Measurements from ENCODE around the gene PLXDC2. TPM values are rescaled to one million over a fixed set of nuclear protein-coding genes. Genes with fewer than 3 reads are reported as not detected.

PLXDC2 gene
- total RNA-seq, 2 experiments from 2014 or later: not detected

DNA sequence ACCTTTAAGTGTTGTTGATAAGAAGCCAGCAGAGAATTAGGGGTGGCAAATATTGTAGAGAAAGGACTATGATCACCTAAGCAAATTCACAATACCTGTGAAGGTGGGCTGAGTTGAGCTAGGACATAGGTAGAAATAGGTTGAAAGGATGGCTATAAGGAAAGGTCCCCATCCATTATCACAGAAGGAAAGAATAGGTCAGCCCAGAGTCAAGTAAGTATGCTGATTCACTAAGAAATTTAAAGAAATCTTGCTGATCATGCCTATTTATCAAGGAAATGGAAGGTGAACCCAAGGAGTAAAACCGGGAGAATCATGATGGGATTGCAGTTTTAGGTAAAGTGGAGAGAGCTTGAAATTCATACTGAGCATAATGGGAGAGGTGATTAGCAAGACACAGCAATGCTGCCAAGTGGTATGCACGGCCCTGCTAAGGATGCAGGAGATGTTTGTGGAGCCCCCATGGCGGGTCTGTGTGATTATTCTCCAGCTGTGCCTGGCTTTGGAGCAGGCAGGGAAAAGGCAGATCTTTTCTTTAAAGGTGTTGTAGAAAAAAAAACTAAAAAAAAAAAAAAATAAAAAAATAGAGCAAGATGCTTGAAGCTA lies 399.4 kb downstream of the PLXDC2 start:
- no peak overlapping the region for H3K4me3 Mint-ChIP-seq
- no peaks in the 10 kb centered on the region for H3K36me3 Mint-ChIP-seq (ENCODE audit: low read depth)
- peaks cover 7% of the 10 kb centered on the region for H3K9me3 Mint-ChIP-seq
- ChIA-PET POLR2A (no interaction called here), CTCF (no interaction called here)
- DNase-seq: no peak
- H3K27me3 Mint-ChIP-seq: no peaks in the 10 kb centered on the region
- H3K27ac Mint-ChIP-seq: no peak overlapping the region
- H3K4me1 Mint-ChIP-seq: no peaks in the 10 kb centered on the region

DNA sequence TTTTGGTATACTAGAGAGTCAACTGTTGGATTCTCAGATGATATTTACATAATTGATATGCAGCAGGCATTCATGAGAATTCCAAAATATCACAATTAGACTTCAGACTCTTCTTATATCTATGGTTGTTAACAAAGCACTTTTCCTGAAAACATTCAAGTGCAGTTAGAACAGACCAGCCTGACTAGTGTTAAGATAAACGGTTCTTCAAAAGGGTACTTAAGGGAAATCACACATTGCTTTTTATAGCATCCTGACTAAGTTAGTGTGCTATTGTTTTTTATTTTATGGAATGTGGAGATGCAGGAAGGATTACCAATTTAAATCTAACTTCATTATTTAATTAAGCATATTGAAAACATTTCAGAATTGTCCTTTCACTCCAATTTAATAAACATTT lies 405.1 kb downstream of the PLXDC2 start:
- ChIA-PET POLR2A (no interaction called here), CTCF (no interaction called here)
- Mint-ChIP-seq H3K36me3 (ENCODE audit: low read depth) (no peaks in the 10 kb centered on the region), H3K27me3 (no peaks in the 10 kb centered on the region), H3K4me1 (no peaks in the 10 kb centered on the region), H3K9me3 (peaks cover 5% of the 10 kb centered on the region), H3K4me3 (no peak overlapping the region), H3K27ac (no peak overlapping the region)
- no peak for DNase-seq

DNA sequence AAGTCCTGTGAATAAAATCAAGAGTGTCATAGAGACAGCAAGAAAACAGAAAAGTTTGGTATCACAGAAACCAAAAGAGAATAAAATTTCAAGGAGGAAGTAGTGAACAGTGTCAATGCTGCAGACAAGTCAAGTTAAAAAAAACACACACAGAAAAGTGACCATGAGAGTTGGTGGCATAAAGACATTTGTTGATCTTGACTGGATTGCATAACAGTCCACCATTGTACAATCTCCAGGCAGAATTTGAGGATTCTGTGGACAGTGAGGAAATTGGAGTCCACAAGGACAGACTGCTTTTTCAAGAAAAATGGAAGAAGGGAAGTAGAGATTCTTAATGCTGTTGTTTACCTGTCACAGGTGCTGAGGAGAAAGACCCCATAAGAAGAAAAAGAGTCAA lies 412.5 kb downstream of the PLXDC2 start:
- no peak overlapping the region for H3K27ac Mint-ChIP-seq
- peaks cover 12% of the 10 kb centered on the region for H3K9me3 Mint-ChIP-seq
- no peak for DNase-seq
- H3K36me3 Mint-ChIP-seq (ENCODE audit: low read depth): no peaks in the 10 kb centered on the region
- ChIA-PET POLR2A (no interaction called here), CTCF (no interaction called here)
- H3K4me3 Mint-ChIP-seq: no peak overlapping the region
- no peaks in the 10 kb centered on the region for H3K4me1 Mint-ChIP-seq
- H3K27me3 Mint-ChIP-seq: no peaks in the 10 kb centered on the region

DNA sequence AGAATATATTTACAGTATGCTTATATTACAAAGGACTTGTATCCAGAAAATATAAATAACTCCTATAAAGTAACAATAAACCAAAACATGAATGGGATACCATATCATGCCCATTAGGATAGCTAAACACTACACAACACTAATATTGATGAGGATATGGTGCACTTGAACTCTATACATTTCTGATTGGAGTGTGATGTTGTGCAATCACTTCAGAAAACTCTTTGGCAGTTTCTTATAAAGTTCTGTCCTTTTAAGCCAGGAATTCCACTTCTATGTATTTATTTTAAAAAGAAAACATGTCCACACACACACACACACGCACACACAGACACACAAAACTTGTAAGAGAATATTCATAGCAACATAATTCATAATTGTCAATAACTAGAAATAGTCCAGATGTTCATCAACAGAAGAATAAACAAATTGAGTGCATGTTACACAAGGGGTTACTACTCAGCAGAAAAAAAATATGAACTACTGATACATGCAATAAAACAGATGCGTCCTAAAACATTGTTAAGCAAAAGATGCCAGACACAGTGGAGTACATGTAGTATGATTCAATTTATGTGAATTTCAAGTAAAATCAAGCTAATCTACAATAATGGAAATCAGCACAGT lies 416.0 kb downstream of the PLXDC2 start:
- no peak for DNase-seq
- ChIA-PET POLR2A (no interaction called here), CTCF (no interaction called here)
- Mint-ChIP-seq H3K4me1 (no peaks in the 10 kb centered on the region), H3K36me3 (ENCODE audit: low read depth) (no peaks in the 10 kb centered on the region), H3K27ac (no peak overlapping the region), H3K4me3 (no peak overlapping the region), H3K9me3 (peaks cover 12% of the 10 kb centered on the region), H3K27me3 (no peaks in the 10 kb centered on the region)

DNA sequence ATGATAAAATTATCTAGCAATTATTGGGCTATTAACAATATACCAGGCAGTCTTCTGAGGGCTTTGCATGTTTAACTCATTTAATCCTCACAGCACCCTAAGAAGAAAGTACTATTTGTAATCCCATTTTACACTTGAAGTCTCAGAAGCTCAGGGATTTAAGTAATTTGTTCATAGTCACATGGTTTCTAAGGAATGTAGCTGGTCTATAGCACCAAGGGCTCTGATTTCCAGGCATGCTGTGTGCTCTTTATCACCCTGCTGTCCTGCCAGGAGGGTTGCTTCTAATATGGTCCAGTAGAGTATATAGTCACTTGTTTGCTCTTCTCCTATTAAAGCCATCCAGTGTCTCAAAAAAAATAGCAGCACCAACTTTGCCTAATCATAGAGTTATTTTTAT lies 417.2 kb downstream of the PLXDC2 start:
- POLR2A ChIA-PET: no interaction called here
- H3K4me3 Mint-ChIP-seq: no peak overlapping the region
- DNase-seq: no peak
- no peaks in the 10 kb centered on the region for H3K36me3 Mint-ChIP-seq (ENCODE audit: low read depth)
- peaks cover 7% of the 10 kb centered on the region for H3K9me3 Mint-ChIP-seq
- CTCF ChIA-PET: no interaction called here
- H3K4me1 Mint-ChIP-seq: no peaks in the 10 kb centered on the region
- H3K27ac Mint-ChIP-seq: no peak overlapping the region
- no peaks in the 10 kb centered on the region for H3K27me3 Mint-ChIP-seq

DNA sequence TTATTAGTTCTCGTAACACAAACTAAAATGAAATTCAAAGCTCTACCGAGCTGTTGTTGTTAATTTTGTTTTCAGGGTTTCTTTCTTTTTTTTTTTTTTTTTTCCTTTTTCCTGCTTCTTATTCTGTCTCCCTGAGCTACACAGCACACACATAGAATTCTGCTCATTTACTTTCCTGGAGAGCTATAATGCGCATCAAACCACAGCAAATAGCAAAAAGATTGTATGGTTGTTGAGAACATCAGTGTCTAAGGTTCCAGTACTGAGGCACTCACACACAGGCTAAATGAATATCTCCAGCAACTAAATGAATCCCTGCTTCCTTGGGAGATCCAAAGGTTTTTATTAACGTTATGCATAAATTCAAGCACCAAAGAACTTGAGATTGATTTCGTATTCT lies 418.3 kb downstream of the PLXDC2 start:
- DNase-seq: no peak
- H3K36me3 Mint-ChIP-seq (ENCODE audit: low read depth): no peaks in the 10 kb centered on the region
- peaks cover 4% of the 10 kb centered on the region for H3K9me3 Mint-ChIP-seq
- H3K27ac Mint-ChIP-seq: no peak overlapping the region
- H3K4me1 Mint-ChIP-seq: no peaks in the 10 kb centered on the region
- ChIA-PET CTCF (no interaction called here), POLR2A (no interaction called here)
- no peaks in the 10 kb centered on the region for H3K27me3 Mint-ChIP-seq
- H3K4me3 Mint-ChIP-seq: no peak overlapping the region

DNA sequence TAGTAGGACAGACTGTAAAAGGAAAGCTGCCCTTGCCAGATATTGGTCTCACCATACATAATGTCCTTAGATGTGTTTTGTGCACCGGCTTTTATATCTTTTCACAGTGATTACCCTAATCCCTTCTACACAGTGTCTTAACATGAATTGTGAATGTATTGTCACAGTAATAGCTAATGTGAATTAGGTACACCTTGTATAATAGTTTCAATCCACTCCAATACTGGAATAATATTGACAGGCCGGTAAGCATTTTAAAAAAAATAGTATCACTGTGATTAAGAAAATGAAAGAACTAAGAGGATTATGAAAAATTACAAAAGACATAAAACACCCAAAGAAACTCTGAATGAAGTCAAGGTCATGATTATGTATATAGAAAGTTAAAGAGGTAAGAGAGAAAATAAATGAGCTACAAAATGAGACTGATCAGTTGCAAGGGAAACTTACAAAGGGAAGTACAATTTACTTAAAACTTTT lies 420.9 kb downstream of the PLXDC2 start:
- POLR2A ChIA-PET: no interaction called here
- CTCF ChIA-PET: interaction anchor here (0.6 kb wide), 1 partner anchor 8 kb away, joined by 5 read pairs; no protein-coding TSS in a partner anchor
- Mint-ChIP-seq H3K9me3 (peaks cover 6% of the 10 kb centered on the region), H3K4me3 (no peak overlapping the region), H3K27me3 (no peaks in the 10 kb centered on the region), H3K4me1 (no peaks in the 10 kb centered on the region), H3K36me3 (ENCODE audit: low read depth) (no peaks in the 10 kb centered on the region), H3K27ac (no peak overlapping the region)
- DNase-seq: no peak

DNA sequence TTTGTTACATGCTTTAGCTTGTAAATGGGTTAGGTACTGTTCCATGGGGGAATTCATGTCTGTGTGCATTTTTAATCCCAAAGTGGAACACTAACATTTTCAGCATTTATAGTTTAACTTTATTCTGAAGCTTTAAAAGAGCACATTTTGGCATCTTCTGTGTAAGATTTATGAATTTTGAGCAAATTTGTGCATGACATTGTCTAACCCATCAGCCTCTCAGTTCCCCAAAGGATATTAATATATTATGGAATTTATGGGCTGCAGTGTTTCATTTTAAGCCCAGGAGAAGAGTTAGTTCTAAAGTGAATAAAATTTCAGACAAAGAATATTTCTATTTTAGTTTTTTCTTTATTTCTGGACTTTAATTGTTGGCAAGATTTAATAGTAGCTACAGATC lies 421.4 kb downstream of the PLXDC2 start:
- Mint-ChIP-seq H3K4me1 (no peaks in the 10 kb centered on the region), H3K27ac (no peak overlapping the region), H3K4me3 (no peak overlapping the region), H3K9me3 (peaks cover 3% of the 10 kb centered on the region), H3K27me3 (no peaks in the 10 kb centered on the region), H3K36me3 (ENCODE audit: low read depth) (no peaks in the 10 kb centered on the region)
- CTCF ChIA-PET: interaction anchor here (0.6 kb wide), 1 partner anchor 8 kb away, joined by 5 read pairs; no protein-coding TSS in a partner anchor
- POLR2A ChIA-PET: no interaction called here
- DNase-seq: no peak

DNA sequence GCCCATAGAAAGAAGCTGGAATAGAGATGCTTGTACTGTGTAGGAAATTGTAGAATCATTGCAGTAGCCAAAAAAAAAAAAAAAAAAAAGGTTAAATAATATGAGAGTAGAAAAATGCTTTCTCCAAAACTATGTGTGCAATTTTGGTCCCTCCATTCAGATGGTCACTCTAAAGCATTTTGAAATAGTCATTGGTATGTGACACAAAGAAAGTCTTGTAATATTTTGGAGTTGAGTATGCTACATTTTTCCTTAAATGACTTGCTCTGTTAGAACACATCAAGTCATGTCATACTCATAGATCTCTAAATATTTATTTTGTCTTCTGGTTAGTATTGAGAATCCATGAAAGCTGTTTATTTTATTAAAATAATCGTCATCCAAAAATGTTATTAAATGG lies 424.4 kb downstream of the PLXDC2 start:
- Mint-ChIP-seq H3K4me3 (no peak overlapping the region), H3K36me3 (ENCODE audit: low read depth) (no peaks in the 10 kb centered on the region), H3K4me1 (no peaks in the 10 kb centered on the region), H3K27ac (no peak overlapping the region), H3K27me3 (no peaks in the 10 kb centered on the region), H3K9me3 (peaks cover 4% of the 10 kb centered on the region)
- ChIA-PET POLR2A (no interaction called here), CTCF (no interaction called here)
- no peak for DNase-seq

DNA sequence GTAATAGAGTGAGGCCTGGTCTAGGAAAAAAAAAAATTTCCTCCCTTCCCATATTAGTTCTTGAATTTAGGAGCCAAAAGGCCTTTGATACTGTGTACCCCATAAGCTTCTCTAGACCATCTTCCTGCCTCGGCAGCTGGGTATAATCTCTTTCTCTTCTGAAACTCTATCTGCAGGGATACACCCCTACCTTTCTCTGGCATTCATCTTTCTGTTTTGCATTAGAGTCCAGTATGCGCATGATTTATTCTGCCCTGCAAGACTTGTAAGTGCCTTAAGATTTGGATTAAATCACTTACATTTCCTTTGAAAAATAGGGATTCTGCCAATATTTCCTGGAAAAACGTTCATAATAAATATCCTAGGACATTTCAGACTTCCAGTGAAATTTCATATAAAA lies 431.2 kb downstream of the PLXDC2 start:
- H3K27me3 Mint-ChIP-seq: no peaks in the 10 kb centered on the region
- DNase-seq: no peak

DNA sequence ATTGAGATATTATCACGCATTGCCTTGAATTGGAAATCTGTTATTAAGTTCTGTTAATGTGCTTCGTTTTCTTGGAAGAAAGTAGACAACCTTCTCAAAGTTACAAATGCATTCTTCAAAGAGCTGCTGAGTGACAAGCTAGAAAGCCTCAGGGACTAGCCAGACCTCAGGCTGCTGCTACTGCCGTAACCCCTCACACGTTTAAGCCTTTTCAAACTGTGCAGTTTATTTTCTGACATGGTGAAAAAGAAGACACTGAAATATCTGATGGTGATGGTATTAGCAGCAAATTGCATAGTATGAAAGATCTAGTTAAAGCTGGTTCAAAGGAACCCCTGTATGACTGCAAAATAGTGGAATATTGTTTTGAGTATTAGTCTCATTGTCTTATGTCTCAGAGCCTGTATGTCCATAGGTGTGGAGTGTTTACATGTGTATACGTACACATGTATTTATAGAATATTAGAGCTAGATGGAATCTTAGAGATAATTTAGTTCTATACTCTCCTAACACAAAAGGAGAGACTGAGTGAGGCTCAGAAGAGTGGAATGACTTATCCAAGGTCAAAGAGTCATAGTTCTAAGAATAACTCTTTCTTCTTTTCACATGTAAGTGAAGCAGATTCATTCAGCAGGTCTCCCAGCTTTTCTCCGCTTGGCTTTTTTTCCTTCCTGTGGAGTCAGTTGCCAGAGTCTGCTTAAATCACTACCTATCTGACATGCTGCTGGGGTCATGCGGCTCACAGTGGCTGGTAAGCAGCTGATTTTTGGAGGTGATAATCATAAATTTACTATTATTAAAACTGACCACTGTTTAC lies 431.9 kb downstream of the PLXDC2 start:
- Mint-ChIP-seq H3K4me3 (no peak overlapping the region), H3K9me3 (peaks cover 6% of the 10 kb centered on the region), H3K27me3 (no peaks in the 10 kb centered on the region), H3K27ac (no peak overlapping the region), H3K4me1 (no peaks in the 10 kb centered on the region), H3K36me3 (ENCODE audit: low read depth) (no peaks in the 10 kb centered on the region)
- DNase-seq: no peak
- ChIA-PET CTCF (no interaction called here), POLR2A (no interaction called here)

More for the DNA sequence above, 431.2 kb downstream of the PLXDC2 start:
- no peaks in the 10 kb centered on the region for H3K4me1 Mint-ChIP-seq
- ChIA-PET POLR2A (no interaction called here), CTCF (no interaction called here)
- no peaks in the 10 kb centered on the region for H3K36me3 Mint-ChIP-seq (ENCODE audit: low read depth)
- H3K27ac Mint-ChIP-seq: no peak overlapping the region
- H3K9me3 Mint-ChIP-seq: peaks cover 6% of the 10 kb centered on the region
- H3K4me3 Mint-ChIP-seq: no peak overlapping the region

DNA sequence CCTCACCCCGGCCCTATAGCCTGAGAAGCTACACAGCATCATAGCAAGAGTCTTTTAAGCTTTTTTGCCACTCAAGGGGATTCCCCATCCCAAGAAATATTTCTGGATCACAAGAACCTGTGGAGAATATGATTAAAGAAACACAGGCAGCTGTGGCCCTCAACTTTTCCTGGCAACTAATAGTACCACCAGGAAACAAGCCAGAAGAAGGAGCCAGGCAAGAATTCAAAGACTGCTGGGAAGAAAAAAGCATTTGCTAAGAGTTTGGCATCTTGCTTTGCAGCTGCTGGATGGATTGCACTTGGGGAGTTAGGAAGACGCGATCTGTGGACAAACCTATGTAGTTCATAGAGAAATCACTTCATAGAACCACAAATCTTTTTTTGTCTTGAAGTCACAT lies 437.8 kb downstream of the PLXDC2 start:
- H3K9me3 Mint-ChIP-seq: peaks cover 6% of the 10 kb centered on the region
- ChIA-PET CTCF (no interaction called here), POLR2A (no interaction called here)
- H3K27me3 Mint-ChIP-seq: no peaks in the 10 kb centered on the region
- no peaks in the 10 kb centered on the region for H3K4me1 Mint-ChIP-seq
- no peak overlapping the region for H3K27ac Mint-ChIP-seq
- no peak overlapping the region for H3K4me3 Mint-ChIP-seq
- DNase-seq: no peak
- H3K36me3 Mint-ChIP-seq (ENCODE audit: low read depth): no peaks in the 10 kb centered on the region

DNA sequence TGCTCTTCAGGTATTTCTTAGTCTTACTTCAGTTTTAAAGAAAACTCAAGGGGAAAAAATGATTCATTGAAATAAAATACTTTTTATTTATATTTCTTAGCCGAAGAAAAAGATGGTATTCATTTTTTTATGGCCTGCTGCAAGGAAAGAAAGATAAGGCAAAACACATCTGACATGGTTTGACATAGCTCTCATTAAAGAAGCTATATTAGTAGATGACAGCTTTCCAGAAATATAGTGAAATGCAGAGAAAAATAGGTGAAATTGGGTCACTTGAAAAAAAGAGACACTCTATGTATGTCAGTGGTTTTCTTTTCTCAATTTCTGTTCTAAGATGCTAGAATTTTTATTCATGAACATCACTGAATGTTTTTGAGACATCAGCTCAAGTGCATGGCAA lies 438.3 kb downstream of the PLXDC2 start:
- ChIA-PET POLR2A (no interaction called here), CTCF (no interaction called here)
- Mint-ChIP-seq H3K27ac (no peak overlapping the region), H3K27me3 (no peaks in the 10 kb centered on the region), H3K9me3 (peaks cover 6% of the 10 kb centered on the region), H3K36me3 (ENCODE audit: low read depth) (no peaks in the 10 kb centered on the region), H3K4me1 (no peaks in the 10 kb centered on the region), H3K4me3 (no peak overlapping the region)
- DNase-seq: no peak

DNA sequence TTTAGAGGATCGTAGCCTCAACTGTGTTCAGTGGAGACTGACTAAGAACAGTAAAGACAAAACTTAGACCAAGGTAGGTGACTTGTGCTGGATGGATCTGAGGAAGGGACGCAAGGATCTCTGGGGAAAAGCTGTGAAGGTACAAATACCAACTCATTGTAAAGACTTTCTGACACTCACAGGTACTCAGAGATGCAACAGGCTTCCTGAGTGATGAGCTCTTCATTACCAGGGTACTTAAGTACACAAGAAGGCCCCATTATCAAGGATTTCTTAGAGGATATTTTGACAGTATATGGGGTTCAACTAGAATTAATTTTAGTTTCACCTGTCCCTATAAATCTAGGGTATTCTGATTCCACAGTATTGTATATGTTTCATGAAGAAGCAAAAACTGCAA lies 440.7 kb downstream of the PLXDC2 start:
- H3K4me3 Mint-ChIP-seq: no peak overlapping the region
- no peak for DNase-seq

More for the DNA sequence above, 440.7 kb downstream of the PLXDC2 start:
- peaks cover 13% of the 10 kb centered on the region for H3K9me3 Mint-ChIP-seq
- no peaks in the 10 kb centered on the region for H3K27me3 Mint-ChIP-seq
- POLR2A ChIA-PET: no interaction called here
- H3K27ac Mint-ChIP-seq: no peak overlapping the region
- no peaks in the 10 kb centered on the region for H3K4me1 Mint-ChIP-seq
- CTCF ChIA-PET: no interaction called here
- no peaks in the 10 kb centered on the region for H3K36me3 Mint-ChIP-seq (ENCODE audit: low read depth)

All from activated CD4-positive, alpha-beta memory T cell treated with anti-CD3 and anti-CD28 coated beads, Interleukin-2, amount 10 ng/mL, durations not matched to agents 7 days and 5 days (primary cell).